NAMALWA (cell line): ENCODE results near the gene NDST1.
A peak's percentile ranks its signal among the peaks of the same experiment; 100 is the strongest.
"Not testable (repeated sequence)": the region's sequence is repeated elsewhere in the genome, so short reads cannot be mapped to it uniquely, and the experiment has no call there.

Experiments
- DNase-seq: peaks from one replicate; pipeline ENCODE4 v3.0.0-alpha.2; 2015; ENCODE audit warnings: low spot score

Gene NDST1

DNA sequence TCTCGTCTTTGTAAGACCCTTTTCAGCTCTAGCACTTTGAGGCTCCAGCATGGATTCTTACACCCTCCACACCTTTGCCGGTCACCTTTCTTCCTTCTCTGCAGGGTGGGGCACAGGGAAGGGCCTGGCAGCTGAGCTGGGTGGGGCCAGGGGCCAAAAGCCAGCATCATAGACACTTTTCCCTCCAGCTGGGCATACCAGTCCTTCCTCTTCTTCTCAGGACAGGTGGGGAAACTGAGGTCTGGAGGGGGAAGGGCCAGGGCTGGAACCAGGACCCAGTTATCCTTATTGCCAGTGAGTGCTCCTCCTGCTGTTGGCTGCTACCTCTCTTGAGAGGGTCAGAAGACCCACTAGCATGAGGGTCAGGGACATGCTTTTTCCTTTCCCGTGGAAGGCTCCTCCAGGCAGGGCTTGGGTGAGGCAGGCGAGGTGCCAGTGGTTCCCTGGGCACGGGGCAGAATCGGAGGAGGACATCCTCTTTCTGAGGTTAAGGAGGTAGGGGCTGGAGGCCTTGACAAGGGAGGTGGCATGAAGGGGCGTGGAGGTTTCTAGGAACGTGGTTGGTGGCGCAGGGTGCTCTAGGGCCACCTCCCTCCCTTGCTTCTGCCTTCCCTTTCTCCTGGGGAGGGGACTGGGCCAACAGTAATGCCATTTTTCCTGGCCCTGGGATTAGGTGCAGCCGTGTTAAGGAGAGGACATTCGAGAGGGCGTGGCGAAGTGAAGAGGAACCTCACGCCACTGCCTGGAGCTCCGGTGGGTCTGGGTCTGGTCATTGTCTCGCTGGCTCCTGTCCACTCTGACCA lies at the start of gene NDST1:
Gene NDST1 (plus strand): TSS at position 658 of the 803 bp plus-strand sequence. CDS start 13,124 bp downstream, outside the sequence.
- DNase-seq = no peak

GRCh38 chr5:150458802-150459557 lies 49.0 kb upstream of the NDST1 start:
- peak; percentile 76 for DNase-seq

- DNase-seq = no peak
Observed at GRCh38 chr5:150460781-150461180, 47.1 kb upstream of the NDST1 start.

GRCh38 chr5:150461231-150461630 lies 46.7 kb upstream of the NDST1 start:
- peak; percentile 82 for DNase-seq

- DNase-seq = no peak
Observed at GRCh38 chr5:150464554-150465012, 43.3 kb upstream of the NDST1 start.

GRCh38 chr5:150465927-150466326 lies 42.0 kb upstream of the NDST1 start:
- no peak for DNase-seq

DNA sequence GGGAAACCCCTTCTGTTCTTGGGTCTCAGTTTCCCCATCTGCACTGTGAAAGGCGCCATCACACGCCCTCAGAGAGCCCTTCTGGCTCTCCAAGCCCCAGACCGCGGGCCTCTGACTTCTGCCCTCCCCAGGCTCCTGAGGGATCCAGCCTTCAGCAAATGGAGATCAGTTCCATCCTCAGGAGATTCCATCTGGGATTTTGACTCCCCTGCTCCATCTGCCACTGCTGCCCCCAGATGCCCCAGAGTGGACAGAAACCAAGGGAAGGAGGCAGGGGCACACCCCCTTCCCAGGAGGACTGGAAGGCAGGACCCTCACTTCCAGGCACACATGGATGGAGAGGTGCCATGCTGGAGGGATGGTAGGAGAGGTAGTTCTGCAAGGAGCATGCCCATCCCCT lies 39.7 kb upstream of the NDST1 start:
- DNase-seq = no peak

GRCh38 chr5:150469718-150470469 lies 38.0 kb upstream of the NDST1 start:
- DNase-seq = no peak

DNA sequence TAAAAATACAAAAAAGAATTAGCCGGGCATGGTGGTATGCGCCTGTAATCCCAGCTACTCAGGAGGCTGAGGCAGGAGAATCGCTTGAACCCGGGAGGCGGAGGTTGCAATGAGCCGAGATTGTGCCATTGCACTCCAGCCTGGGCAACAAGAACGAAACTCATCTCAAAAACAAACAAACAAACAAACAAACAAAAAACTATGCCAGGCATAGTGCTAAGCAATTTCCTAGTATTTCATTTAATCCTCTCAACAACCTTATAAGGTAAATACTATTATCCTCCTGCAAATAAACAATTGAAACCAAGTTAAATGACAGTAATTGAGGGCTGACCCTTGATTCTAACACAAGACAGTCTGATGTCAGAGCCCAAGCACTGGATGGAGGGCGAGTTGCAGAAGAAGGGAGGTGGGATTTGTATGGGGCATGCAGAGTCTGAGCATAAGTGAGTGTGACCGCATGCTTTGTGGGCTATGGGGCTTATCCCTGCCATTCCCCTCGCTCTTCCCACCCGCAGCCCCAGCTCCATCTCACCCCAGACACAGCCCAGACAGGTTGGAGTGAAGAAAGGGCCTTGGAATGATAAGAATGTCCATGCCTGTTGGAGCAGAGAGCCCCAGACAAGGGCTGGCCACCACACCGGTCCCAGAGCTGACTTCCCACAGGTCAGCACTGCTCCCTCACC lies 34.1 kb upstream of the NDST1 start:
- no peak for DNase-seq

DNA sequence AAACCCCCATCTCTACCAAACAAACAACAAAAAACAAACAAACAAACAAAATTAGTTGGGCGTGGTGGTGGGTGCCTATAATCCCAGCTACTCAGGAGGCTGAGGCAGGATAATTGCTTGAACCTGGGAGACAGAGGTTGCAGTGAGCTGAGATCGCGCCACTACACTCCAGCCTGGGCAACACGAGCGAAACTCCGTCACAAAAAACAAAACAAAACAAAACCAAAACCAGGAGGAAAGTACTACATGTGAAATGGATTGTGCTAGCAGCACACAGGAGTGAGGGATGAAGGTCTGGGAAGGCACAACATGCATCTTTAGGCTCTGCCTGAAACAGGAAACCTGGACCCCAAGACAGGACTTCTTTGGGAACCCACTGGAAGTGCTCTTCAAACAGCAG lies 31.4 kb upstream of the NDST1 start:
- DNase-seq = not testable (repeated sequence)

- DNase-seq = no peak
Observed at GRCh38 chr5:150479416-150479815, 28.5 kb upstream of the NDST1 start.

DNA sequence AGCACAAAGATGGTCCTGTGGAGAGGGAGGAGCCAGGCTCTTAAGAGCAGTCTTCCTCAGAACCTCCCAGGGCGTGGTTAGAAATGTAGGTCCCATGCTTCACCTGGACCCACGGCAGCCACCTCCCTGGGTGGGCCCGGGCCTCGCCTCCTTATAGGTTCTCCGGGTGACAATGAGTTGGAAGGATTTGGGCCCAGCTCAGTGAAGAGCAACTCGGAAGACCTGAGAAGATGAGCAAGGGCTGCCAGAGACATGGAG lies 26.3 kb upstream of the NDST1 start:
- no peak for DNase-seq

- DNase-seq = no peak
Observed at GRCh38 chr5:150481972-150482406, 25.9 kb upstream of the NDST1 start.

DNA sequence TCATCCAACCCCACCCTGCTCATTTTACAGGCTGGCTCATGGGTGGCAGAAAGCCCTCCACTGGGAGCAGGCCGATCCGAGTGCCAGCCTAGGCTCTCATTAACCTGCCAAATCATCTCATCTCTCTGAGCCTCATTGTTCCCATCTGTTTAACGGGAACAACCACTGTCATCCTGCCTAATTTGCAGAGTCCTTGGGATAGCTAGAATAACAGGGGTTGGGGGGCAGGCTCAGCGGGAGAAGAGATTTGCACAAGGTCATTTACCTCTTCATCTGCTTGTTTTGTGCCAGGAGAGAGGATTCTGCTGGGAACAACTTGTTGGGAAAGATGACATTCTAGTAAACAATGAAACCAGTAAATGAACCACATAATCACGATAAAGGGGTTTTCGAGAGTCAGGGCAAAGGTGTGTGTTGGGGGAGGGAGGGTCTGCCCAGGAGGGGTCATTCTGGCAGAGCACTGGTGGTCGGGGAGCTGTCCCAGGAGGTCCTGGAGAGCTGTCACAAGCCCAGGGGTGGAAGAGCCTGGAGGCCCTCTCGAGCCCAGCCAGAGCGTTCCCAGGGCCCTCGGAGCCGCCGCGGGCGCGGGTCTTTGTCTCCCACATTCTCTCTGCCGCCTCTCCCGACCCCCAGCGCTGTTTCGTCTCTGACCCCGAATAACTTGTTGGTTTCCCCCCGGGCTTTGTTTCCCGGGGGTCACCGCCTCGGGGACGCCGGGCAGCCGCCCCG lies 22.8 kb upstream of the NDST1 start:
- DNase-seq = no peak

- DNase-seq = no peak
Observed at GRCh38 chr5:150485693-150486401, 22.1 kb upstream of the NDST1 start.

- DNase-seq = peak; percentile 62
Observed at GRCh38 chr5:150486402-150487198, 21.3 kb upstream of the NDST1 start.

GRCh38 chr5:150487199-150488061 lies 20.5 kb upstream of the NDST1 start:
- DNase-seq = peak; percentile 64

DNA sequence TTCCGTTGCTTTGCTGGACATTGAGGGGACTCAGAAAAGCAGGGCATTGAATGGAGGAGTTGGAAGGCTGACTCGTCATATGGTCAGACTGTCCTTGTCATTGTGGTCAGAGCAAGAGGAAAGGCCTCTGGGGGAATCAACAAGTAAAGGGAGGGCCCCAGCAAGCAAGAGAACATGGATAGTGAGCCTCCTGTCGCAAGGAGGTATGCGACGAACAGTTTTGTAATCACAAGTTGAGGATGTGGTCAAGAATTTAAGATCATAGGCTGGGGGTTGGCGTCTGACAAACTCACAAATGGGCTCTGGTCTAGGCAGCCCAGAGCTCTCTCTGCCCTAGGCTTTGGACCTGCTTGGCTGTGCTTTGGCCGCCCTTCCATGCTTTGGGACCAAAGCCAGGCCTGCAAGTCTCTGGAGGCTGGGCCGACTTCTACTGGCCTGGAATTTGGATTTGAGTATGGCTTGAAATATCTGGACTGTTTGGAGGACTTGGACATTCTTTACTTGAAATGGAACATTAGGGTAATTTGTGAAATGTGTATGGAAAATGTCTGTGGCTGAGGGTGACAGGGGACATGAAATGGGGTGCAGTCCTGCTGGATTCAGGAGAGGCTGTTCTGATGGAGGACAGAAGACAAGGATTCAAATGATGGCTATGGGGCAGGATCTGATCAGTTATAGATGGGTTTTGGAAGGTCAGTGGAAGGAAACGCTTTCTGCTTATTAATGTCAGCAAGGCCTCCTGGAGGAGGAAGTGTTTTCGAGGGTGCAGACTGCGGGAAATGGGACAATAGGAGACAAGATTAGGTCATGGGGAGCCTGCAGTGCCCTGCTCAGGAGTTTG lies 19.2 kb upstream of the NDST1 start:
- no peak for DNase-seq
